Measurements from ENCODE around the gene BCAS3.
A peak's percentile ranks its signal among the peaks of the same experiment; 100 is the strongest.

BCAS3 gene

DNA sequence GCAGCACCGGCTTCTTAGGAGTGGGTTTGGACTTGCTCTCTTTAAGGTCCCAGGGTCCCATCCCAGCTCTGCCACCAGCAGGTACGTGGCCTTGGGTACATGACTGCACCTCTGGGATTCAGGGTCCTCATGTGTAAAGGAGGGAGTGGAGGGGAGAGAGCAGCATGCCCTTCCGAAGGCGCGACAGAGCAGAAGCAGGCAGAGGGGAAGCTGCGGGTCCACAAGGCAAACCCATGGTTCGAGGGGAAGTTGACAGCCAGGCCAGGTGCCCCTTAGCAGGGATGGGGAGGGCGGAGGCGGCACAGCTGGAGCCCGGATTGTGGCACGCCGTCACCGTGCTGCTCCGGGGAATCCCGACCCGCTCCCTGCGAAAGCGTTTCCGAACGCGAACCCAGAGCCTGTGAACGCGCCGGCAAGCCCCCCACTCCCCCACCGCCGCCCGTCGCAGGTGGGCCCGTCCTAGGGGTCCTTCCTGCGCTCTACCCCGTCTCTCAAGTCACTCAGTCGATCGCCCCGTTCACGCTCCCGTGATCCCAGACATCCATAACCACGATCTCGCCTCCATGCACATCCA is 717.8 kb downstream of the BCAS3 start:
- no peak overlapping the region for H3K27ac ChIP-seq
- TF ChIP-seq ZFX (IDR thresholded peaks at IDR 0.05) (no peak), CTCF (conservative IDR thresholded peaks at IDR 0.05) (no peak)

DNA sequence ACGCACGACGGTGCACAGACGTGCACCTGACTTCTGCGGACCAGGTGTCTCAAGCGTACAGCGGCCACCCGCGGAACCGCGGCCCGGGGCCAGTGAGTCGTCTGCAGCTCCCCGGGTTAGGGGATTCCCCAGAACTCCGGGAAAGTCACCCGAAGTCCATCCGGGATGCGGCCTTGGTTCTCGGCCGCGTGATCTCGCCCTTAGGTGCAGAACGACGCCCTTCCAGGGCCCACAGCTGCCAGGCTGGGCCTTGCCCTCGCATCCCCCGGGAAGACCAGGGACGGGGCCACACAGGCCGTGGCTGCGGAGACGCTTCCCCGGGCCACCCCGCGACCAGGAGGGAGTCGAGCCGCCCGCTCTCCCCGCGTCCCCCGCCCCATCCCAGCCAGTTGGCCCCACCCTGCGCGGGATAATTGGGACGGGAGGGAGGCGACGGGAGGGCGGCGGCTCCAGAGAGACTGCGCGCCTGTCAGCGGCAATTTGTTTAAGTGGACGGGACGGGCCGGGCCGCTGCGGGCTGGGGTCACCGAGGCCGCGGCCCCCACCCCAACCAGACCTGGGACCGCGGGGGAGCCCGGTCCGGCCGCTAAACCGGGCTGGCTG is 718.4 kb downstream of the BCAS3 start:
- H3K27ac ChIP-seq: no peak overlapping the region
- TF ChIP-seq CTCF (conservative IDR thresholded peaks at IDR 0.05): no peak

DNA sequence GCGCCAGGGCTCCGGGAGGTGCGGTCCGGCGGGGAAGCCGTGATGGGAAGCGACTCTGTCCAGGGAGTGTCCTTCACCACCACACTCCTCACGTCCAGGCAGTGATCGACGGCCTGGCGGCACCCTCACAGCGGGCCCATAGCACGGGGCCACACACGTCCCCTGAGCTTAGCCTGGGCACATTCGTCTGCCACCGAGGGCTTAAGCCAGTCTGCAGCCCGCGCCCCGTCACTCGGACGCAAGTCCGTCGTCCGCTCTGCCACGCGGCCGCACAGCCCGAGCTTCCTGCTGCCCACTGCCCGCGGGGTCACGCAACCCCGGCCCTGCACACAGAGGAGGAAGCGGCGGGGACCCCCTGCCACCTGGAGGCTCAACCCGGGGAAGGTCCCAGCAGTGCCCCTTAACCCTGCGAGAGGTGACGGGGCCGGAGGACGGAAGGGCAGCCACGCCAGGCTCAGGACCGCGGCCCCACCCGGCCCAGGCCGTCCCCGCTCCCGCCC is 719.0 kb downstream of the BCAS3 start:
- H3K27ac ChIP-seq: no peak overlapping the region
- TF ChIP-seq CTCF (conservative IDR thresholded peaks at IDR 0.05) (no peak), ZFX (IDR thresholded peaks at IDR 0.05) (no peak)

- TF ChIP-seq ZFX (IDR thresholded peaks at IDR 0.05) (no peak), CTCF (conservative IDR thresholded peaks at IDR 0.05) (no peak)
- H3K27ac ChIP-seq: no peak overlapping the region
These were observed 719.6 kb downstream of the BCAS3 start for GRCh38 chr17:61397086-61397842.

DNA sequence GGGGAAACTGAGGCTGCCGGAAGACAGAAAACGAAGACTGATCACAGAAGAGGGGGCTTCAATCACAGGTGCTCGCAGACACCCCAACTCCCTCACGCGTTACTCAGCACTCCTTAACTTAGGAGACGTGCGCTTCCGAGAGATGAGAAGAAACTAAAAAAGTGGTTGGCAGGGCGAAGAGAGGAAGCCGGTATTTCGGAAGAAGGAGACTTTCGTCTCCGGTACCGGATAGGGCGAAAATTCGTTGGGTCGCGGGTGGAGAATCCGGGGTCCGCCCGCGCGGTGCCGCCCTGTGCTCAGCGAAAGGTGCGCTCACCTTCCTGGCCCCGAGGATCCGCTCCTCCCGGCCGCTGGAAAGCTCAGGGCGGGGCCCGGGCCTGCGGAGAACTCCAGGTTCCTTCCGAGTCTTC is 721.1 kb downstream of the BCAS3 start:
- TF ChIP-seq ZFX (IDR thresholded peaks at IDR 0.05) (no peak), CTCF (conservative IDR thresholded peaks at IDR 0.05) (no peak)
- H3K27ac ChIP-seq: no peak overlapping the region; the same call in 1 of the 2 replicates

- no peak within 1 kb of the TSS; the same call in 1 of the 2 replicates for H3K27ac ChIP-seq
- TF ChIP-seq ZFX (IDR thresholded peaks at IDR 0.05): peak; percentile 47; the same call in 1 of the 2 replicates
- no peak; the same call in 1 of the 2 replicates for TF ChIP-seq CTCF (conservative IDR thresholded peaks at IDR 0.05)
These were observed 721.7 kb downstream of the BCAS3 start, which contains the start of gene TBX2 for GRCh38 chr17:61399131-61400065. TSS of gene TBX2 (plus strand) at chr17:61399843. CDS start at chr17:61400177, 334 bp downstream.

Data from C4-2B (cell line).